ENCODE data around the gene UBXN10. TPM values are rescaled to one million over a fixed set of nuclear protein-coding genes. Genes with fewer than 3 reads are reported as not detected.

UBXN10 gene
- total RNA-seq, 1 donor from 2014 or later, result 0.09 TPM

DNA sequence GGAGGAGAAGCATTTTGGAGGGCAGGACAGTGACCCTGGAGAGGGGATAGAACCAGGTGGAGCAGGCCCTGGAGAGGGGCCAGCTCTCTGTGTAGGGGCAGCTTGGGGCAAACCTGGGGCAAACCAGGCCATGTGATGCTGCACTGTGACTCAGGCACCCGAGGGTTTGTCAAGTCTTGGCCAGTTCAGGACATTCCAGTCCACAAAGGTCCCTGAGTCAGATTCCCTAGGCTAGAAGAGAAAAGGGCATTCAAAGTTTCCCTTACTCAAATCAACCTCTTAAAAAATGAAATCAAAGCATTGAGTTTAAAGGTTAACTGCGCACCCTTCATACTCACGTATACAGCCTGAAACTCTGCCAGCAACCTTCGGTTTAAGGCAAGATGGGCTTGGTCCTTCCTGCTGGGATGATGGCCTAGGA is 25.6 kb downstream of the UBXN10 start:
- H3K79me2 ChIP-seq (ENCODE audit: insufficient read depth, low read length), result no peaks in the 10 kb centered on the region
- H3K4me2 ChIP-seq (ENCODE audit: low read length), result no peak overlapping the region
- TF ChIP-seq, protein P1, sequence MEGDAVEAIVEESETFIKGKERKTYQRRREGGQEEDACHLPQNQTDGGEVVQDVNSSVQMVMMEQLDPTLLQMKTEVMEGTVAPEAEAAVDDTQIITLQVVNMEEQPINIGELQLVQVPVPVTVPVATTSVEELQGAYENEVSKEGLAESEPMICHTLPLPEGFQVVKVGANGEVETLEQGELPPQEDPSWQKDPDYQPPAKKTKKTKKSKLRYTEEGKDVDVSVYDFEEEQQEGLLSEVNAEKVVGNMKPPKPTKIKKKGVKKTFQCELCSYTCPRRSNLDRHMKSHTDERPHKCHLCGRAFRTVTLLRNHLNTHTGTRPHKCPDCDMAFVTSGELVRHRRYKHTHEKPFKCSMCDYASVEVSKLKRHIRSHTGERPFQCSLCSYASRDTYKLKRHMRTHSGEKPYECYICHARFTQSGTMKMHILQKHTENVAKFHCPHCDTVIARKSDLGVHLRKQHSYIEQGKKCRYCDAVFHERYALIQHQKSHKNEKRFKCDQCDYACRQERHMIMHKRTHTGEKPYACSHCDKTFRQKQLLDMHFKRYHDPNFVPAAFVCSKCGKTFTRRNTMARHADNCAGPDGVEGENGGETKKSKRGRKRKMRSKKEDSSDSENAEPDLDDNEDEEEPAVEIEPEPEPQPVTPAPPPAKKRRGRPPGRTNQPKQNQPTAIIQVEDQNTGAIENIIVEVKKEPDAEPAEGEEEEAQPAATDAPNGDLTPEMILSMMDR (IDR thresholded peaks at IDR 0.05; ENCODE audit: insufficient read depth, low read depth, low read length), result no peak
- no peak for TF ChIP-seq EZH2 (IDR thresholded peaks at IDR 0.05; ENCODE audit: insufficient read depth, low read length)
- no peak overlapping the region for H2AFZ ChIP-seq (ENCODE audit: low read depth, low read length)
- no peaks in the 10 kb centered on the region for H4K20me1 ChIP-seq (ENCODE audit: insufficient read depth, low read length)
- H3K27ac Mint-ChIP-seq (ENCODE audit: unreplicated experiment), result no peak overlapping the region
- no peak overlapping the region for H3K4me3 Mint-ChIP-seq (ENCODE audit: unreplicated experiment)
- H3K4me1 Mint-ChIP-seq (ENCODE audit: low read depth, unreplicated experiment), result peaks cover 6% of the 10 kb centered on the region
- H3K9ac ChIP-seq (ENCODE audit: low read length), result no peak overlapping the region
- no peak overlapping the region for H3K4me3 ChIP-seq (ENCODE audit: insufficient read depth, low read depth, low read length)
- no peaks in the 10 kb centered on the region for H3K9me3 ChIP-seq (ENCODE audit: insufficient read depth, low read depth, low read length)
- DNase-seq (ENCODE audit: low read depth), result no peak
- H3K4me1 ChIP-seq (ENCODE audit: insufficient read depth, low read length), result no peaks in the 10 kb centered on the region
- no peaks in the 10 kb centered on the region for H3K36me3 Mint-ChIP-seq (ENCODE audit: low read depth, unreplicated experiment)
- no peak overlapping the region for H3K27ac ChIP-seq (ENCODE audit: low read depth, low read length)
- H3K9me3 Mint-ChIP-seq (ENCODE audit: unreplicated experiment), result no peaks in the 10 kb centered on the region
- peaks cover 60% of the 10 kb centered on the region for H3K27me3 Mint-ChIP-seq (ENCODE audit: low read depth, unreplicated experiment)
- H3K36me3 ChIP-seq (ENCODE audit: insufficient read depth, low read length), result no peaks in the 10 kb centered on the region
- no peak for FAIRE-seq
- H3K27me3 ChIP-seq (ENCODE audit: insufficient read depth, low read length), result peaks cover 24% of the 10 kb centered on the region

DNA sequence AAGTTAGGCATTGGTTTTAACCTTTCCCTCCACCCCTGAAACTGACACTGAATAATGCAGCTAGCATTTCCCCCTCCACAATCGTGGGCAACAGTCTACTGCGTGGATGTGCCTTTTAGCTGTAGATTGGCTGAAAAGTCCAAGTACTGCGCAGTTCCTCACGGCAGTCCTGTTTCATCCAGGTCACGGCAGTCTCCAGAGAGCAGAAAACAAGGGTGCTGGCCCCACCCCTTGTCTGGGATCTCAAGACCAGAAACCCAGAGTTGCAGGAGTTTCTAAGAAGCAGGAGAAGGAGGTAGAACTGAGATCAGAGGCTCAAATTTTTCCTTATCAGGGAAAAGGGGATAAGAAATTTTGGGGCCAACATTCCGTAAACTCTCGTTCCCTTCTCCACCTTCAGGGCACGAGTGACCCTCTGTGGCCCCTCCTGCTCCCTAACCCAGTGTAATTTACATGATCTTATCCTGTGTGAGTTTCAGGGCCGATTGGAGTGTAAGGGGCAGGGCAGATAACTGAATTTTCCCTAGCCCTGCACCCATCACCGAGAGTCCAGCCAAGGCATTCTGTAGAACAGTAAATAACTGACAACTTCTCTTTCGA is 26.3 kb downstream of the UBXN10 start:
- TF ChIP-seq EZH2 (IDR thresholded peaks at IDR 0.05; ENCODE audit: insufficient read depth, low read length), result no peak
- TF ChIP-seq, protein P1 (IDR thresholded peaks at IDR 0.05; ENCODE audit: insufficient read depth, low read depth, low read length), result no peak
- FAIRE-seq, result no peak
- peaks cover 25% of the 10 kb centered on the region for H3K27me3 ChIP-seq (ENCODE audit: insufficient read depth, low read length)

DNA sequence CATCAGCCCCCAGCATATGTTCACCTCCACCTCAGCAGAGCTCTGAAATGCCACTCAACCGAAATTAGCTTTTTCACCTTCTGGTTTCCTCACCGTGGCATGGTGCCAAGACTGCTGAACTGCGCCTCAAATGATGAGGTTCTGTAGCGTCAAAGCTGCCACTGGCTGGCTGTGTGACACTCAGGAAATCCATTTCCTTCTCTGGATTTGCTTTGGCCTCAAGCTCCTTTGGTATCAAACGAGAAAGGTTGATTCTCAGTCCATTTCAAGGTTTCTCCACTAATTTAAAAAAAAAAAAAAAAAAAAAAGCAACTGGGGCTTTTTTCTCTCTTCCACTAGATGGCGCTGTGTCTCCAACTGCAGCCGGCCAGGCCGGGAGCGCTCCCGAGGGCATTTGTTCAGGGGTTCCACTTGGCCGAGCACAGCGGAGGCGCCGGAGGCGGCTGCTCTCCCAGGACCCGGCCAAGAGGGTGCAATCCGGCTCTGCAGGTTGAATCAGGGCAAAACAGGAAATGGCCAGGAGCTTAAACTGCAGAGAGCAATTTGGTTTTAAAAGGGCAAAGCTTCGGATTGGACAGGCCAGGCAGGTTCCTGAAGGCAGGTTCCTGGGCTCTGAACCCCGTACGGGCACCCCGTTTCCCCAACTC is 26.9 kb downstream of the UBXN10 start:
- Mint-ChIP-seq H3K4me1 (ENCODE audit: low read depth, unreplicated experiment) (peaks cover 6% of the 10 kb centered on the region), H3K4me3 (ENCODE audit: unreplicated experiment) (no peak overlapping the region), H3K36me3 (ENCODE audit: low read depth, unreplicated experiment) (no peaks in the 10 kb centered on the region), H3K9me3 (ENCODE audit: unreplicated experiment) (no peaks in the 10 kb centered on the region), H3K27ac (ENCODE audit: unreplicated experiment) (no peak overlapping the region), H3K27me3 (ENCODE audit: low read depth, unreplicated experiment) (peaks cover 57% of the 10 kb centered on the region)
- no peaks in the 10 kb centered on the region for H3K79me2 ChIP-seq (ENCODE audit: insufficient read depth, low read length)
- peak overlapping the region; percentile 54 for H3K4me2 ChIP-seq (ENCODE audit: low read length)
- peaks cover 28% of the 10 kb centered on the region for H3K27me3 ChIP-seq (ENCODE audit: insufficient read depth, low read length)
- FAIRE-seq (no peak), DNase-seq (ENCODE audit: low read depth) (no peak)
- H2AFZ ChIP-seq (ENCODE audit: low read depth, low read length), result no peak overlapping the region
- H3K9ac ChIP-seq (ENCODE audit: low read length), result no peak overlapping the region
- H3K27ac ChIP-seq (ENCODE audit: low read depth, low read length), result no peak overlapping the region
- H4K20me1 ChIP-seq (ENCODE audit: insufficient read depth, low read length), result no peaks in the 10 kb centered on the region
- H3K9me3 ChIP-seq (ENCODE audit: insufficient read depth, low read depth, low read length), result no peaks in the 10 kb centered on the region
- TF ChIP-seq, protein P1 (IDR thresholded peaks at IDR 0.05; ENCODE audit: insufficient read depth, low read depth, low read length), result peak; percentile 82
- TF ChIP-seq EZH2 (IDR thresholded peaks at IDR 0.05; ENCODE audit: insufficient read depth, low read length), result no peak
- H3K36me3 ChIP-seq (ENCODE audit: insufficient read depth, low read length), result no peaks in the 10 kb centered on the region
- no peak overlapping the region for H3K4me3 ChIP-seq (ENCODE audit: insufficient read depth, low read depth, low read length)
- no peaks in the 10 kb centered on the region for H3K4me1 ChIP-seq (ENCODE audit: insufficient read depth, low read length)

More for the DNA sequence above, 26.3 kb downstream of the UBXN10 start:
- H3K4me3 ChIP-seq (ENCODE audit: insufficient read depth, low read depth, low read length), result no peak overlapping the region
- Mint-ChIP-seq H3K4me1 (ENCODE audit: low read depth, unreplicated experiment) (peaks cover 6% of the 10 kb centered on the region), H3K9me3 (ENCODE audit: unreplicated experiment) (no peaks in the 10 kb centered on the region), H3K36me3 (ENCODE audit: low read depth, unreplicated experiment) (no peaks in the 10 kb centered on the region), H3K27me3 (ENCODE audit: low read depth, unreplicated experiment) (peaks cover 59% of the 10 kb centered on the region), H3K4me3 (ENCODE audit: unreplicated experiment) (no peak overlapping the region), H3K27ac (ENCODE audit: unreplicated experiment) (no peak overlapping the region)
- no peak for DNase-seq (ENCODE audit: low read depth)
- peak overlapping the region; percentile 52 for H3K4me2 ChIP-seq (ENCODE audit: low read length)
- H2AFZ ChIP-seq (ENCODE audit: low read depth, low read length), result no peak overlapping the region
- H3K9ac ChIP-seq (ENCODE audit: low read length), result no peak overlapping the region
- H3K27ac ChIP-seq (ENCODE audit: low read depth, low read length), result no peak overlapping the region
- no peaks in the 10 kb centered on the region for H3K36me3 ChIP-seq (ENCODE audit: insufficient read depth, low read length)
- no peaks in the 10 kb centered on the region for H3K79me2 ChIP-seq (ENCODE audit: insufficient read depth, low read length)
- no peaks in the 10 kb centered on the region for H4K20me1 ChIP-seq (ENCODE audit: insufficient read depth, low read length)
- H3K9me3 ChIP-seq (ENCODE audit: insufficient read depth, low read depth, low read length), result no peaks in the 10 kb centered on the region
- H3K4me1 ChIP-seq (ENCODE audit: insufficient read depth, low read length), result no peaks in the 10 kb centered on the region

All from astrocyte (in vitro differentiated cells and primary cell).